EH (cell line): ENCODE data around the gene DAP3.
"Not testable (repeated sequence)": the region's sequence is repeated elsewhere in the genome, so short reads cannot be mapped to it uniquely, and the experiment has no call there.

Source experiments
- DNase-seq: peaks from one replicate; pipeline ENCODE4 v3.0.0-alpha.2; 2015; ENCODE audit warnings: low read depth

The DAP3 gene

GRCh38 chr1:155687705-155688323, 1.1 kb upstream of the DAP3 start:
- not testable (repeated sequence) for DNase-seq

- DNase-seq: peak; percentile 90
Measured at GRCh38 chr1:155688324-155689080, 389 bp upstream of the DAP3 start, which contains the start of gene YY1AP1. TSS of gene YY1AP1 (minus strand) at chr1:155688774. CDS start at chr1:155680436, 8,338 bp downstream.

- no peak for DNase-seq
Measured at GRCh38 chr1:155691992-155692528, 3.2 kb downstream of the DAP3 start.

- no peak for DNase-seq
Measured at GRCh38 chr1:155694167-155694566, 5.3 kb downstream of the DAP3 start.

- no peak for DNase-seq
Measured at GRCh38 chr1:155695072-155695471, 6.2 kb downstream of the DAP3 start.

GRCh38 chr1:155695608-155696007, 6.7 kb downstream of the DAP3 start:
- no peak for DNase-seq

GRCh38 chr1:155696524-155696923, 7.6 kb downstream of the DAP3 start:
- no peak for DNase-seq

- no peak for DNase-seq
Measured at GRCh38 chr1:155697046-155697445, 8.2 kb downstream of the DAP3 start.

- not testable (repeated sequence) for DNase-seq
Measured at GRCh38 chr1:155697616-155698015, 8.7 kb downstream of the DAP3 start.

GRCh38 chr1:155698382-155699038, 9.6 kb downstream of the DAP3 start:
- peak; percentile 73 for DNase-seq

GRCh38 chr1:155699062-155699461, 10.2 kb downstream of the DAP3 start:
- not testable (repeated sequence) for DNase-seq

GRCh38 chr1:155701675-155702074, 12.8 kb downstream of the DAP3 start:
- DNase-seq: not testable (repeated sequence)

GRCh38 chr1:155703216-155703615, 14.3 kb downstream of the DAP3 start:
- no peak for DNase-seq

GRCh38 chr1:155704414-155704813, 15.5 kb downstream of the DAP3 start:
- DNase-seq: not testable (repeated sequence)

- DNase-seq: peak; percentile 76
Measured at GRCh38 chr1:155706139-155706538, 17.2 kb downstream of the DAP3 start.

- DNase-seq: no peak
Measured at GRCh38 chr1:155709391-155709790, 20.5 kb downstream of the DAP3 start.

- DNase-seq: not testable (repeated sequence)
Measured at GRCh38 chr1:155711457-155711856, 22.6 kb downstream of the DAP3 start.

GRCh38 chr1:155712636-155713035, 23.7 kb downstream of the DAP3 start:
- peak; percentile 16 for DNase-seq

- no peak for DNase-seq
Measured at GRCh38 chr1:155713075-155713474, 24.2 kb downstream of the DAP3 start.

- DNase-seq: not testable (repeated sequence)
Measured at GRCh38 chr1:155715056-155715455, 26.2 kb downstream of the DAP3 start.

GRCh38 chr1:155715777-155716176, 26.9 kb downstream of the DAP3 start:
- DNase-seq: no peak

- no peak for DNase-seq
Measured at GRCh38 chr1:155717041-155717440, 28.1 kb downstream of the DAP3 start.
